H4 (cell line): ENCODE results near the gene DNMT3A. TPM values are rescaled to one million over a fixed set of nuclear protein-coding genes. Genes with fewer than 3 reads are reported as not detected.

Experiments used
- DNase-seq: peaks from one replicate; pipeline ENCODE4 v3.0.0-alpha.2; 2015; ENCODE audit warnings: low spot score
- total RNA-seq: library from RNA; depleted of rRNA; stranded (reverse); fragments of >200 nt; shearing (Covaris generic); gene quantifications from 2 replicates; pipeline ENCODE4 v1.2.3, GENCODE V29; 2014

Gene DNMT3A
- total RNA-seq, 1 experiment from 2014 or later, result 2.4 TPM

DNA sequence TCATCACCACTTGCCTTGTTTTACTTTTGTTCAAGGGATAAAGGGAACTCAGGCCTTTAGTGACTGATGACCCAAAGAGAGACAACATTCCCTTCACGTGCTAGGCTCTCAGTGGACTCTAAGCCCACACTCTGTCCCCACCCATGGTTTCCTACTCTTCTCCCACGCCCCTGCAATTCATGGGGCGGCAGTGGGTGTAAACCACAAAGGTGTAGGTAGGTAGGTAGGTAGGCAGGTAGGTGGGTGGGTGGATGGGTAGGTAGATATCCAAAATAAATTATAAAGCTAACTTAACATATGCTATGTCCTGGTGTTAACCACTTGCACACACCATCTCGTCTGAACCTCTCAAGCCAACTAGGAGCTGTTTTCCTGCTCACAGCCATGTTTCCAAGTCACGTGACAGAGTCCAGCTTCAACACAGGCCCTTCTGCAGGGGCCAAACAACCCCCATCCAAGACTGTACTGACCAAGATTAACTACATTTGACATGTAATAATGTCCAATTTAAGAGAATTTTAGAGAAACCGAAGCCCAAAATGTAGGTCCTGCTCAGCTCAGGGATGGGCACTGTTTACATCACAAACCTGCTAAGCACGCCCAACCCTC lies 33.7 kb downstream of the DNMT3A start:
- no peak for DNase-seq

DNA sequence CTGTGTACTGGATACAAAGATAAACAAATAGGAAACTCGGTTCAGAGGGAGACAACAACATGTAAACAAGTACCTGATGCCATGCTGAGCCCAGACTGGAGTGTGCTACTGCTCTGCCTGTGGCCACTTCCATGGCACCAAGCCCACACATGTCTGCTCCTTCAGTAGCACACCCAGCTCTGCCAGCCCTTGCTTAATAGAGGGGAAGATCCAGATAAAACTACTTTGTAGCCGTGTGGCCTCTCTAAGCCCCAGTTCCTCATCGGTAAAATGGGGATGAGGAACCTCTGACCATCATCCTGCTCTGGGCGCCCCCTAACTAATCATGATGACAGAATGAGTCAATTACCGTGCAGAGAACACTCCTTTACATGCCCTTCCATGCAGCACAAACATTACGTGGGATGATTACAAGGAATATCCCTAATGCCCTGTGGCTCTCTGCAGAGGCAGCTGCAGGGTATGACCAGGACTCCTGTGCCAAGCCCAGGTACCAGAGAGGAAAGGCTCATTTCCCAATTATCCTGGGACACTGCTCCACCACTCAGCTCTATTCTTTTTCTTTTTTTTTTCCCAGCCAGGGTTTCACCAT lies 34.9 kb downstream of the DNMT3A start:
- no peak for DNase-seq

GRCh38 chr2:25305775-25306174 lies 36.0 kb downstream of the DNMT3A start:
- DNase-seq, result no peak

GRCh38 chr2:25304826-25305596 lies 36.7 kb downstream of the DNMT3A start:
- DNase-seq, result no peak

DNA sequence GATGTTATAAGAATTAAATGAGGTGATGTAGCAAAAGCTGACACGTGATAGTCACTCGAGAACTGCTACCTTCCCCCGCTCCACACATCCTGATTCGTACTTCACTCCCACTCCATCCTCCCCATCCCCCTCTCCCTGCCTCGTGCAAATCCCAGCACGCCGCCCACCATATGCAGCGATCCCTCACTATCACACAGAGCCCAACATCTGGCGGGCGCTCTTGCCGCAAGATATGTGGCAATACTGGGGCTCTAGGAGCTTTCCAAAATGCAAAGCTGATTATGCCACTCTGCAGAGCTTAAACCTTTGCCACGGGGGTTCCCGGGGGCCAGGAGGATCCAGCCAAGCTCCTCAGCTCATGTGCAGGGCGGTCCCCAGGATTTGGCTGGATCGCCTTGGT lies 37.4 kb downstream of the DNMT3A start:
- no peak for DNase-seq

GRCh38 chr2:25303633-25304236 lies 38.0 kb downstream of the DNMT3A start:
- DNase-seq, result no peak

DNA sequence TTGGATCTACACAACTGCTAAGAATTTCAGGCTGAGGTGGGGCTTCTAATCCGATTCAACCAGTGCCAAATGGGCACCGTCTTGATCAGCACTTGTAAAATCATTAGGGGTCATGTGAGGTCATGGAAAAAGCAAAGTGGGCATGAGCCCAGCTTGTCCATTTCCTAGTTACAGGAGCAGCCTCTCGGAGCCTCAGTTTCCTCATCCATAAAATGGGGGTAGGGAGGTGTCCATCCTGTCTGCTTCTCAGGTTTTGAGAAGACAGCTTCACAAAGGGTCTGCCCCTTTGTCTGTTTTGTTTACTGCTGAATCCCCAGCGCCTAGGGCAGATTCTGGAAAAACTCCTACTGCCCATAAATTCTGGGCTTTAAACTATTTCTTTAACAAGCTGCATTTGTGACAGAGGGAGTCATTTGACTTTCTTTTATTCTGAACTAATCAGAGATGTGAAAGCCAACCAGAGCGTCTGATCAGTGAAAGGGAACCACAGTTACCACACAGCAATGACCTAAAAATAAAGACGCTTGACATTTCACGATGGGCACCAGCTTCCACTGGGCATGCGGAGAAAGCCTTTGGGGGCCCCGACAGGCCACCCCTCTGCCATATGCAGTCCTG lies 38.9 kb downstream of the DNMT3A start:
- DNase-seq, result no peak

- peak; percentile 50 for DNase-seq
These were observed 40.0 kb downstream of the DNMT3A start for GRCh38 chr2:25301453-25302352.

DNA sequence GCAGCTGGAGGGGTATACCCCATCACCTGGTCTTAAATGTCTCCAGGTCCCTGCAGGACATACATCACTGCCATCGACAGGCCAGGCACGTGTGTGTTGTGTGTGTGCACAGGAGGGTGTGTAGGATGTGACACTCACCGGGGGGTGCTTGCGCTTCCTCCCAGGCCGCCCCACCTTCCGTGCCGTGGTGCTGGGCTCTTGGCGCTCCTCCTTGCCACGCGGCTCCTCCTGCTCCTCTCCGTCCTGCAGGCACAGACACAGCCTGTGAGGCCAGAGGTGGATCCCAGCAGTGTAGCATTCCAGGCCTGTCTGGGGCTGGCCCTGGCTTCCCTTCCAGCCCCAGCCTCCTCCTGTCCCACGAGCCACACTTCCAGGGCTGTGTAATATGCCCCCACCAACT lies 41.7 kb downstream of the DNMT3A start:
- no peak for DNase-seq

GRCh38 chr2:25298776-25299431 lies 42.8 kb downstream of the DNMT3A start:
- no peak for DNase-seq

GRCh38 chr2:25297738-25298137 lies 44.0 kb downstream of the DNMT3A start:
- DNase-seq, result no peak

- no peak for DNase-seq
These were observed 46.1 kb downstream of the DNMT3A start for GRCh38 chr2:25295621-25296020.

DNA sequence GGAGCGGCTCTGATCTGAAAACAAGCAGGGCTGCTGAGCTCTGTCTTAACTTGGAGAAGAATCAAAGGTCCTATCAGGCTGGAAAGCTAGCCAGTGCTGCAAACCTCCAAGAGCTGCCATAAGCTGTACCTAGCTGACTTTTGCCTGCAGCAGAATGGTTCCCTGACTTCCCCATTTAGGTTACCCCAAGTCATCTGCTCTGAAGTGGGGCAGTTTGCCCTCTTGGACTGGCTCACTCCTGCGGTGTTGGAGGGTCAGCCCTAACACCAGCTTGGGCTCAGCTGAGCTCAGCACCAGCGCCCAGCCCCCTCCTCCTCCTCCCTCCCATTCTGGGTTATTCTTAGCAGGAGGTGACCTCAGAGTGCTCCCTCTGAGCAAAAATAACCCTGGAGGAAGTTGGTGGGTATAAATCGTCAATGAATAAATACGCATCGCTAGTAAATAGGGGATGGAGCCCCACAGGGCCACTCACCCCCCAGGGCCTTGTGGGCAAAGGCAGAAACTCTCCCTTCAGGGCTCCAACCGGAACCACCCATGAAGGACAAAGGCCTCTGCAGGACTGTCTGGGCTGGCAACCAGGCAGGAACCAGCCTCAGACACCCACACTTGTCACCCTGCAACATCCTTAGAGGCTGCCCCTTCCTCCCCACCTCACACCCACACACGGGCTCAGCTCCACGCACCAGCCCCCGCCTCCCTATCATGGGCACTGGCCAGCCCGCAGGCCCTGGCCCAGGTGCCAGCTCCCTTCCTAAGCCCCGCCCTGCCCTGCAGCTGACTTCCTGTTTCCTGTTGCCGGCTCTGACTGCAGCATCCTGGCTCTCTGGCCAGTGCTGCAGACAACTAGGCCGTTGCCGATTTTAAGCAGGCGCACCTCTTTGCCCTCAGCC lies 46.9 kb downstream of the DNMT3A start:
- DNase-seq, result no peak

DNA sequence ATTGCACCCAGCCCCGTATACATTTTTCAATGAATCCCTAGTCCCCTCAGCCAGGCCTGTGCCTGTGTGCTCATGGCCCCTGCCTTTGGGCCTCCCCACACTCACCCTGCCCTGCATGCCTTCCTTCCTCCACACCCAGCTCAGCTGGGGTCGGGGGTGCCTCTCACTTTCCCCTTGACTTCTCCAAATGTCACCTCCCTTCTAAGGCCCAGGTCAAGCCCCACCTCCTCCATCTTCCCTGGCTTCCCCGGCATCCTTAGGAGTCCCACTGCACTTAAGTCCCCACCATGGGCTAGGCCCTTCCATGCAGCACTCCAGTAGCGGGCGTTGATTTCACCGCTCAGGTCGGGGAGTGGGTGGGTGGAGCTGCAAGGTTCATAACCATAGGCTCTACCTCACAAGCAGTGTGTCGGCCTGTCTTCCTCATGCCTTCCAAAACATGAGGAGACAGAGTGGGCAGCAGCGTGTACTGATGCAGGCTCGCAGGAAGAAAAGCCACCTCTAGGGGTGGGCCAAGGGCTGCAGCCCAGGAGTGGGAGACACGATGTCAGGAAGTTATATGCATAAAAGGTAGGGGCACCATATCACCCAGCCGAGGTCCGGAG lies 47.7 kb downstream of the DNMT3A start:
- no peak for DNase-seq

DNA sequence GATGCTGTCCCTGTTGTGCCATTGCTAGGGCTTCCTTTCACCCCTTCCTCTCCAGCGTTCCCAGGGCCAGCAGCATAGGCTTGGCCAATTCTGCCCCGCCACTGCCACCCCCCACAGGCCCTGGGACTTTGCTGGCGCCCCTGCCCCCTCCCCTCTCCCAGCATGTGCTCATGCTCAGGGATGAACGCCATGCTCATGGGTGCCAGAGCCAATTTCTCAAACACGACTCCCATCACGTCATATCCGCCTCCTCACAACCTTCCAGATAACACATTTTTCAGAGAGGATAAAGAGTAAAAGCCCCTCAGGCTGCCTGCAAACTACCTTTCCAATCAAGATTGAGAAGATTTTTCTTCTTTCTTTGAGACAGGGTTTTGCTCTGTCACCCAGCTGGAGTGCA lies 48.6 kb downstream of the DNMT3A start:
- DNase-seq, result no peak

DNA sequence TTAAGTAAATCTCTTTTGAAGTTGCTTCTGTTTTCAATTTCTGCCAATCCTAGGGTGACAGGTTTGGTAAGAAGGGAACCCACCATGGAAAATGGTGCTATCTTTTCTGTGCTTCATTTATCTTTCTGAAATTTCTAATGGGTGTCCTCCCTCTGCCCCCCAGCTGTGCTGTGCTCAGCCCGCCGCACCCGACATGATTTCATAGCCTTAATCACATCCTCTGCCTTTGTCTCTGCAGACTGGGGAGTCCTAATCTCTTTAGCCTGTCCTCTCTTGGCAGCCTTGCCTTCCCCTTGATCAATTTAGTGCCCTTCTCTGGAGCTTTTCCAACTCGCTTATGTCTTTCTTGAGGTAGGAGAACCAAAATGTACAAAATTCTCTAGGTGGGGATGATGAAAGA lies 49.3 kb downstream of the DNMT3A start:
- DNase-seq, result no peak

DNA sequence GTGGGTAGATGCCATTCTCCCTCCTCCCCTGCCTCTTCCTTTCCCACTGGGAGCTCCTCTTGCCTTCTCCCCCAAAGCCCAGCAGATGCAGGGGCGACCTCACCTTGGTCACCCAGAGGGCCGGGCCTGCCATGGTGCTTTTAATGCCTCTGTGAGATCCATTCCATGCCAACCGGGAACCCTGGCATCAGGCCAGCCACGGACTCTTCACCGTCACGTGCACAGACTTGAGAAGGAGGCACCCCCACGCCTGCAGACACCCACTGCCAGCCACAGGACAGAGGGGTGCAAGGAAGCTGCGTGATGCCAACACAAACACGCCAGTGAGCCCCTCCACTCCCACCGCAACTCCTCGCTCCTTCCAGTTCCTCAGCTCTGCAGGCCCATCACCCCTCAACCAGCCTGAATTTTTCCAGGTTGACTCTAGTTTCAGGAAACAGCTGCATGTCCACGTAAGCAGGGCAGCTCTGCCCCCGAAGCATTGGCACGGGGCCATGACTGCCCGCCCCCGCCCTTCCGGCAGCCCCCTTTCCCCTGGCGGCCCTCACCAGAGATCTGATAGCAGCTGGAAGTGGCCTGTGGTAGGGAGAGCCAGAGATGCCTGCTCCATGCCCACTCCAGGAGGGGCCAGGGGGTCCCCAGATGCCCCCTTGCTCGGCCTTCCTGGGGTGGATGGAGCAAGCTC lies 50.8 kb downstream of the DNMT3A start:
- no peak for DNase-seq

GRCh38 chr2:25286723-25287483 lies 54.8 kb downstream of the DNMT3A start:
- DNase-seq, result no peak
